Thyroid gland (tissue), 4 donors: ENCODE results near the gene LYRM2. TPM values are rescaled to one million over a fixed set of nuclear protein-coding genes. Genes with fewer than 3 reads are reported as not detected.

Experiments used
- DNase-seq, 2 donors: peaks; one replicate each; pipeline ENCODE4 v3.0.0-alpha.2; 2019
- H3K27ac ChIP-seq, 3 donors: fragments of 200-600 bp; sonication (generic); 1 replicate in 2 of 3; 2 replicates in 1 of 3; pipeline ENCODE4 v1.5.1; 2016 to 2019; ENCODE audit warnings: mild to moderate bottlenecking in 1 of 3, moderate library complexity in 1 of 3
- H3K27me3 ChIP-seq: fragments of 200-600 bp; sonication (generic); one replicate; pipeline ENCODE4 v1.5.1; 2019
- H3K36me3 ChIP-seq, 2 donors: fragments of 200-600 bp; sonication (generic); one replicate each; pipeline ENCODE4 v1.5.1; 2016 to 2019
- H3K4me1 ChIP-seq, 2 donors: fragments of 200-600 bp; sonication (generic); one replicate each; pipeline ENCODE4 v1.5.1; 2017 to 2019
- H3K4me3 ChIP-seq, 3 donors: fragments of 200-600 bp; sonication (generic); replicated peaks in 1 of 3; 1 replicate in 2 of 3; 2 replicates in 1 of 3; pipeline ENCODE4 v1.5.1; 2016; ENCODE audit warnings: mild to moderate bottlenecking in 1 of 3
- H3K9me3 ChIP-seq: fragments of 200-600 bp; sonication (generic); one replicate; pipeline ENCODE4 v1.5.1; 2017
- CTCF ChIP-seq, 6 experiments: fragments of 200-600 bp in 3 of 6; fragments of 450-650 bp in 3 of 6; sonication (generic) in 3 of 6; IDR thresholded peaks; one replicate each; pipeline ENCODE4 v1.5.1; 2016 to 2019; ENCODE audit warnings: antibody characterized with exemption in 6 of 6, mild to moderate bottlenecking in 2 of 6, inconsistent platforms in 1 of 6, moderate library complexity in 1 of 6
- POLR2A ChIP-seq, 2 donors: fragments of 450-650 bp; IDR thresholded peaks; one replicate each; pipeline ENCODE4 v1.6.1; 2017; ENCODE audit warnings: antibody characterized with exemption in 2 of 2, mild to moderate bottlenecking in 2 of 2, moderate library complexity in 1 of 2
- WGBS, 2 donors: methylation state at CpG; one replicate each; pipeline ENCODE4 v1.1.5; 2017; 5-methylcytosine and 5-hydroxymethylcytosine counted together
- intact Hi-C: fragments of 100-400 bp; cut with DNase I; formaldehyde crosslinking; loops from one replicate; pipeline ENCODE4 v1.15.1; 2023
- total RNA-seq, 4 donors: library from RNA; depleted of rRNA; stranded (reverse); fragments of >200 nt; gene quantifications; one replicate each; pipeline ENCODE4 v1.2.3, GENCODE V29; 2016

Gene LYRM2
- total RNA-seq, 4 donors from 2014 or later, result 28.7 to 38.5 (median 31.2) TPM

DNA sequence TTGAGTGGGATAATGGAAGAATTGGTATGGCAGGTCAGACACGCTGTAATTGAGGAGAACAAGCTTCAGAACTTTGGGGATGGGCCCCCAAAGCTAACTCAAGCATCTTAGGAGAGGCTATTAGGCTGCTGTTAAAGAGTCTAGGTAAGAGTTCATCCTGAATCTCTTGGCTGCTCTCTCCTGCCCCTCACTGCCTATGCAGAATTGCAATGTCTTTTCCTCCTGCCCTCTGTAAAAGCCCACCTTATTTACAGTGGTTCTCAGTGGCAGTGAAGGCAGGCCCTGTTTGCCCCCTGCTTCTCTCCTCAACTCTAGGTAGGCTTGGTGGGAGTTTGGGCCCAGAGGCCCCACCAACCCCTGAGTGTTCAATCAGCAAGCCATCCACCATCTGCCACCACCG lies 55.0 kb downstream of the LYRM2 start:
- intact Hi-C loops, result no loop called here
- 82 to 83% methylated on average over 2 of the region's 2 CpGs for WGBS, 2 donors

DNA sequence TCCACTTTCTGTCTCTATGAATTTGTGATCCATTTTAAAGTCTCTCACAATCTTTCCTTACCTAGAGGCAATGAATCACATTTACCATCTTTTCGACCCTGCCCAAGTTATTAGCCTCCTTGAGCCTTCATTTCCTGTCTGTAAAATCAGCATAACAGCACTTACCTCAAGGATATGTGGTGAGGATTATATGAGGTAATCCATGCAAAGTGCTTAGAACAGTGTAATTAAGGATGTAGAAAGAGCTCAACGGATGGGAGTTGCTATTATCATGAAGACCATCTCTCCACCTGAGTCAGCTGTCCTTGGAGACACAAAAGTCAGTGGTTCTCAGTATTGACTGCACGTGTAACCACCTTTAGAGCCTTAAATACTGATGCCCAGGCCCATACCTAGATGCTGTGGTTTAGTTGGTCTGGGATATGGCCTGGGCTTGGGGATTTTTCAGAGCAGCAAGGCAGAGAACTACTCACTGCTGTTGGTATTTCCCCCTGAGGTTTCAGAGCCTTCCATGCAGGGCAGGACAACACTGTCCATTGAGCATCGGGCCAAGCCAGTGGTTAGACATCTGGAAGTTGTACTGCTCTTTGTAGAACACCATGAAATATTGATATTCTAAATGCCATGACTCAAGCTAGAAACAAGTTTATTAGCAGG lies 55.8 kb downstream of the LYRM2 start:
- no peaks in the 10 kb centered on the region for H3K27me3 ChIP-seq
- WGBS, 2 donors, result 76 to 84% methylated on average over 4 of the region's 4 CpGs
- H3K4me3 ChIP-seq, result no peak overlapping the region
- peaks cover 0 to 6% of the 10 kb centered on the region in 2 donors for H3K36me3 ChIP-seq
- no peak for TF ChIP-seq CTCF (IDR thresholded peaks at IDR 0.05)
- no peak for TF ChIP-seq POLR2A (IDR thresholded peaks at IDR 0.05)
- no peak for DNase-seq
- no peaks in the 10 kb centered on the region for H3K4me1 ChIP-seq
- H3K27ac ChIP-seq, result no peak overlapping the region
- no peaks in the 10 kb centered on the region for H3K9me3 ChIP-seq
- intact Hi-C loops, result no loop called here

More for the DNA sequence above, 55.0 kb downstream of the LYRM2 start:
- no peaks in the 10 kb centered on the region for H3K27me3 ChIP-seq
- no peaks in the 10 kb centered on the region for H3K9me3 ChIP-seq
- H3K4me3 ChIP-seq, result no peak overlapping the region
- TF ChIP-seq POLR2A (IDR thresholded peaks at IDR 0.05) (no peak), CTCF (IDR thresholded peaks at IDR 0.05) (no peak)
- no peaks in the 10 kb centered on the region for H3K4me1 ChIP-seq
- no peak overlapping the region for H3K27ac ChIP-seq
- H3K36me3 ChIP-seq, result peaks cover 0 to 6% of the 10 kb centered on the region in 2 donors
- no peak for DNase-seq

GRCh38 chr6:89581689-89582088 lies 56.9 kb downstream of the LYRM2 start:
- Histone ChIP-seq H3K4me3 (no peak overlapping the region), H3K4me1 (no peaks in the 10 kb centered on the region), H3K36me3 (peaks cover 0 to 6% of the 10 kb centered on the region in 2 donors), H3K27me3 (no peaks in the 10 kb centered on the region), H3K9me3 (no peaks in the 10 kb centered on the region), H3K27ac (no peak overlapping the region)
- TF ChIP-seq CTCF (IDR thresholded peaks at IDR 0.05) (no peak), POLR2A (IDR thresholded peaks at IDR 0.05) (no peak)
- intact Hi-C loops, result no loop called here
- 79 to 88% methylated on average over 4 of the region's 4 CpGs for WGBS, 2 donors
- no peak for DNase-seq

- Histone ChIP-seq H3K27ac (no peak overlapping the region), H3K4me3 (no peak overlapping the region), H3K9me3 (no peaks in the 10 kb centered on the region), H3K4me1 (no peaks in the 10 kb centered on the region), H3K27me3 (no peaks in the 10 kb centered on the region), H3K36me3 (peaks cover 0 to 6% of the 10 kb centered on the region in 2 donors)
- intact Hi-C loops, result no loop called here
- DNase-seq, result no peak
- WGBS, 2 donors, result 73 to 77% methylated on average over 3 of the region's 3 CpGs
- no peak for TF ChIP-seq CTCF (IDR thresholded peaks at IDR 0.05)
- TF ChIP-seq POLR2A (IDR thresholded peaks at IDR 0.05), result no peak
These were observed 57.4 kb downstream of the LYRM2 start for GRCh38 chr6:89580997-89581666.

GRCh38 chr6:89575562-89575960 lies 63.0 kb downstream of the LYRM2 start:
- Histone ChIP-seq H3K4me3 (no peak overlapping the region), H3K27me3 (no peaks in the 10 kb centered on the region), H3K27ac (no peak overlapping the region), H3K4me1 (no peaks in the 10 kb centered on the region), H3K36me3 (no peaks in the 10 kb centered on the region), H3K9me3 (no peaks in the 10 kb centered on the region)
- TF ChIP-seq POLR2A (IDR thresholded peaks at IDR 0.05) (no peak), CTCF (IDR thresholded peaks at IDR 0.05) (no peak)
- intact Hi-C loops, result no loop called here
- 77 to 94% methylated on average over 2 of the region's 2 CpGs for WGBS, 2 donors
- DNase-seq, result no peak
